Stimulated activated CD8-positive, alpha-beta memory T cell treated with anti-CD3 and anti-CD28 coated beads, Interleukin-4, amount 100 ng/mL, for 1 hour (primary cell): Measurements from ENCODE around the gene CRY2.
A peak's percentile ranks its signal among the peaks of the same experiment; 100 is the strongest.

Experiments
- DNase-seq, 2 donors: peaks; one replicate each; pipeline ENCODE4 v3.0.0-alpha.2; 2020; ENCODE audit warnings: low read depth in 2 of 2, low spot score in 1 of 2

Gene CRY2

DNA sequence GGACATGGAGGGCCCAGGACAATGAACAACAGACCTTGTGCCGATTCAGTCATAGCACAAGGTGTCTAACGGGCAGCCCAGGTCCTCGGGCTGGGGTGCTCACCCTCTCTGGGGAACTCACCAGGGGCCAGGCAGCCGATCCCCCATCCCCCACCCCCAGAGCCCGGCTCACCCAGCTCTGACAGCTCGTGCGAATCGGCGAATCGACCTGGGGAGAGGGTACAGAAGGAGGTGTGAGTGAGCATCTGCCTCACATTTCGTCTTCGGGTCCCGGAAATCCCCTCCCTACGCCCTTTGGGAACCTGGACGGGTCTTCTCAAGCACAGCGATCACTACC lies 70.0 kb downstream of the CRY2 start:
- DNase-seq: no peak

- peak; percentile 70 to 91 for DNase-seq
Observed at GRCh38 chr11:45917623-45918330, 70.5 kb downstream of the CRY2 start, which contains the start of gene PEX16. TSS of gene PEX16 (minus strand) at chr11:45917877. CDS start at chr11:45917811, 66 bp downstream.

DNA sequence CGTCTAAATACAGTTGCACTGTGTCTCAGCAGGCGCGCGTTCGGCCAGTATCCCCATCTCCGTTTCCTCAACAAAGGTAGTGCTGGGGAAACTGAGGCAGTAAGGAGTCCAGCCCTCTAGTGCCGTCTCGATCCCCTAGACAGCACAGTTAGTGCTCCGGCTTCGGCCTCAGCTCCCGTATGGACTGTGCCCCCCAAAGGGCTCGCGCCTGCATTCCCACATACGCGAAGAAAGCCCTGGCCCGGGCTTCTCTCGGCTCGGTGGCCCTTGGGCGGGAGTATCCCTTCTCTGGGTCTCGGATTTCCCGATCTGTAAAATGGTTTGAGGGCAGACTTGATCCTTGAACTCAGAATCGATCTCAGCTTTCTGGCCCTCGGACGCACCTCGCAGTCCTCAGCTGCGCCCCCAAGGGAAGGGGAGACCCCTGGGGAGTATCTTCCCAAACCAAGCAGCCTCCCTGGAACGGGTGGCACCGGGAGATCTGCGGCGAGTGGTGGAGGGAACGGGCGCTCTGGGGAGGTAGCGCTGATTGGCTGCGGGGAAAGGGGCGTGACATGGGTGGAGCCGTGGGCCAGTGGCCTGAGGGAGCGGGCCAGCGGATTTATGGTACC lies 71.2 kb downstream of the CRY2 start:
- peak; percentile 14 to 31 for DNase-seq

DNA sequence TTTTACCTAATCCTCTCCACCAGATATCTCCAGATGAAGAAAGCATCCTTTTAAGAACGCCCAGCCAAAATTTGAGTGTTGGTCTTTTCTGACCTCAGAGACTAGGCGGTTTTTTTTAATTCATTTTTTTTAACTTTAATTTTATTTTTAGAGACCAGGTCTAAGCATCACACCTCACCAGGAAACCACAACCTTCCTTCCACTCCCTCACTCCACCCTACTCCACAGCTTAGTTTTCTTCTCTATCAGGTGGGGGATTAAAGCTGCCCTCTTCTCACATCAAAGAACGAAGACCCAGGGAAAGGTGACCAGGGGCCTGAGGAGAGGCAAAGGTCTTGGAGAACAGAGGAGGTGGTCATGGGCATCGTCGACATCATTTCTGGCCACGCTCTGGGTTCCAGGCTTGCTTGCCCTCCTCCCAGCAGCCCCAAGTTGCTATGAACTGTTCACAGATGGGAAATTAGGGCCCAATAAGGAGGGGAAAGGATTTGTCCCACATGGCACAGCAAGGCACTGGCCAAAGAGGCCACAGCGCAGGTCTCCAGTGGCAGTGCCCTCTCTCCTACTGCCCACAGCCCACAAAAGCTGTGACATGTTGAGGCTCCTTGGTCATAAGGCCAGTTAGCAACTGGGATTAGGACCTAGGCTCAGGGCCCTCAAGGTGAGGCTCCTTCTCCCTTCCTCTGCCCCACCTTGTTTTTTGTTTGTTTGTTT lies 71.8 kb downstream of the CRY2 start:
- DNase-seq: no peak

- no peak for DNase-seq
Observed at GRCh38 chr11:45919806-45920530, 72.7 kb downstream of the CRY2 start.

- DNase-seq: no peak
Observed at GRCh38 chr11:45920531-45921477, 73.5 kb downstream of the CRY2 start.

DNA sequence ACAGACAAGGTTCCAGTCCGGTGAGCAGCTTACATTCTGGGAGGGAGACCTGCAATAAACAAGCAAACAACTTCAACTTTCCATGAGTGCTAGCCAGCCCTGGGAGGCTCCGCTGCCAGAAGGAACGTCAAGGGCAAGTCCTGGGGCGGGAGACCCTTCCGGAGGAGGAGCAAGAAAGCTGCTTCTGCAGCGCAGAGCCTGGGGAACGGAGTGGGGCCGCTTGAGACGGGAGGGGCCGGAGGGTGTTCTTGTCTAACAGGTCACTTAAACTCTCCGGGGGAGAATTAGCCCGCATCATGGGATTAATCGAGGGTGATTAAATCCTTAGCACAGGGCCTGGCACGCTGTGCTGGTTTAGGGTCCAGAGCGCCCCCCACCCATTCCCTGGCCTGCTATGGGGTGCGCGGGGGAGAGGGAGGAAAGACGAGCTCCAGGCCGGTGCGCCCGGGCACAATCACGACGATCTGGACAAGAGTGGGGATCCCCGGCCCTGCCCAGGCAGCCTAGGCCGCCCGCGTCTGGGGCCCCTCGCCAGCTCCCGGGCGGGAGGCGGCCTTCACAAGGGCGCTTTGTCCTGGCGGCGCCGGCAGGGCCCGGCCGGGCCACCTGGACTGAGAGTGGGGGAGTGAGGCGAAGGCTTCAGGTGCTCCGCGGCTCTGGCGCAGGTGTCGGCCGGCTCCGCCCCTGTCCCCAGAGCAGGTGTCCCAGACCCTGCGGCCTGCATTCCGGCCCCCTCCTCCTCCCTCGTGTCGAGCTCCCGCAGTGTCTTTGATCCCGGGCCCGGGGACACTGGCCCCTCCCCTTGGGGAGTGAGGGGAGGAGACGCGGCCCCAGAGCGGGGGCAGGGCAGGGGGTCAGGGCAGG lies 74.5 kb downstream of the CRY2 start:
- no peak for DNase-seq

GRCh38 chr11:45922425-45923082 lies 75.3 kb downstream of the CRY2 start, which contains the start of gene LARGE2:
TSS of gene LARGE2 (plus strand) at chr11:45922656. CDS start at chr11:45922883, 227 bp downstream.
- no peak for DNase-seq

DNA sequence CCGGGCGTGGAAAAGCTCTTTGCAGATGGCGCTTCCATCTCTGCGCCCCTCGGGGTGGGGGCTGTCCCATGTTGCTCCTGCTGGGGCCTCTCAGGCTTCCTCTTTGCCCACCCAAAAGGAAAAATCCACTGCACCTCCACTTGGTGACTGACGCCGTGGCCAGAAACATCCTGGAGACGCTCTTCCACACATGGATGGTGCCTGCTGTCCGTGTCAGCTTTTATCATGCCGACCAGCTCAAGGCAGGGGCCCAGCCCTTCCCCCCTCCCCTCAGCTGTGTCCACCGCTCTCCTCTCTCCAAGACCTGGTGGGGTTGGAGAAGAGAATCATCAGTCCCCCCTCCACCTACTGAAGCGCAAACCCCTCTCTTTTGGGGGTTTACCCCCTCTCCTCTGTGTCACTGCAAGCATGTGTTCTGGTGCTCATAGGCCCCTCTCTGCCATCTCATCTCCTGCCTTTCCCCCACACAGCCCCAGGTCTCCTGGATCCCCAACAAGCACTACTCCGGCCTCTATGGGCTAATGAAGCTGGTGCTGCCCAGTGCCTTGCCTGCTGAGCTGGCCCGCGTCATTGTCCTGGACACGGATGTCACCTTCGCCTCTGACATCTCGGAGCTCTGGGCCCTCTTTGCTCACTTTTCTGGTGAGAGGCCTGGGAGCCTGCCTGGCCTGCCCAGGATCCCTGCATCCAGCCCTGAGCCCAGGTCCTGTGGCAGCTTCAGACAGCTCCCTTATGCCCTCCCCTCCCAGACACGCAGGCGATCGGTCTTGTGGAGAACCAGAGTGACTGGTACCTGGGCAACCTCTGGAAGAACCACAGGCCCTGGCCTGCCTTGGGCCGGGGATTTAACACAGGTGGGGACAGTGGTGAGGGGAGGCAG lies 77.0 kb downstream of the CRY2 start:
- no peak for DNase-seq

DNA sequence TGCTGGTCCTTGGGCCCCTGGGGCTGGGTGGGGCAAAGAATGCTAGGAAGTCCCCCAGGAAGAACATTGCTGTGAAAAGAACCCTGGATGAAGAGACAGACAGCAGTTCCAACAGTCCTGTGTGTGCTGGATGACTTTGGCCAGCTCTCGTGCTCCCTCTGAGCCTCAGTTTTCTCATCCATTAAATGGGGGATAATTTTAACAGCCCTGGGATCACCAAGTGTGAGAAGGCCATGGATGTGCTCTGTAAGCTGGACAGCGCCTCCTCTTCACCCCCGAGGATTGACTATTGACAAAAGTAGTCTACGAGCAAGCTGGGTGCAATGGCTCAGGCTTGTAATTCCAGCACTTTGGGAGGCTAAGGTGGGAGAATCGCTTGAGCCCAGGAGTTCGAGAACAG lies 77.7 kb downstream of the CRY2 start:
- no peak for DNase-seq

DNA sequence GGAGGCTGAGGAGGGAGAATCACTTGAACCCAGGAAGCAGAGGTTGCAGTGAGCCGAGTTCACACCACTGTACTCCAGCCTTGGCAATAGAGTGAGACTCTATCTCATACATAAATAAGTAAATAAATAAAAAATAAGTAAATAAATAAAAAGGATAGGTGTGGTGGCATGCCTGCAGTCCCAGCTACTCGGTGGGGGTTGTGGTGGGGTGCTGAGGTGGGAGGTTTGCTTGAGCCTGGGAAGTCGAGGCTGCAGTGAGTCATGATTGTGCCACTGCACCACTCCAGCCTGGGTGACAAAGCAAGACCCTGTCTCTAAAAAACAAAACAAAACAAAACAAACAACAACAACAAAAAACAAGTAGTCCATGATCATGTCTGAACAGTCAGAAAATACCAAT lies 78.3 kb downstream of the CRY2 start:
- DNase-seq: no peak

DNA sequence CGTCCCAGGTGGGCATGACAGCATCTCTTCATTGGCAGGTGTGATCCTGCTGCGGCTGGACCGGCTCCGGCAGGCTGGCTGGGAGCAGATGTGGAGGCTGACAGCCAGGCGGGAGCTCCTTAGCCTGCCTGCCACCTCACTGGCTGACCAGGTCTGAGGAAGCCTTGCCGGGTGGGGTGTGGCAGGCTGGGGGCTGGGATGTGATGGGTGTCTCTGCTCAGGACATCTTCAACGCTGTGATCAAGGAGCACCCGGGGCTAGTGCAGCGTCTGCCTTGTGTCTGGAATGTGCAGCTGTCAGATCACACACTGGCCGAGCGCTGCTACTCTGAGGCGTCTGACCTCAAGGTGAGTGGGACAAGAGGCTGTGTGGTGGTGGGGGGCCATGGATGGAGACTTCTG lies 78.7 kb downstream of the CRY2 start:
- DNase-seq: no peak

DNA sequence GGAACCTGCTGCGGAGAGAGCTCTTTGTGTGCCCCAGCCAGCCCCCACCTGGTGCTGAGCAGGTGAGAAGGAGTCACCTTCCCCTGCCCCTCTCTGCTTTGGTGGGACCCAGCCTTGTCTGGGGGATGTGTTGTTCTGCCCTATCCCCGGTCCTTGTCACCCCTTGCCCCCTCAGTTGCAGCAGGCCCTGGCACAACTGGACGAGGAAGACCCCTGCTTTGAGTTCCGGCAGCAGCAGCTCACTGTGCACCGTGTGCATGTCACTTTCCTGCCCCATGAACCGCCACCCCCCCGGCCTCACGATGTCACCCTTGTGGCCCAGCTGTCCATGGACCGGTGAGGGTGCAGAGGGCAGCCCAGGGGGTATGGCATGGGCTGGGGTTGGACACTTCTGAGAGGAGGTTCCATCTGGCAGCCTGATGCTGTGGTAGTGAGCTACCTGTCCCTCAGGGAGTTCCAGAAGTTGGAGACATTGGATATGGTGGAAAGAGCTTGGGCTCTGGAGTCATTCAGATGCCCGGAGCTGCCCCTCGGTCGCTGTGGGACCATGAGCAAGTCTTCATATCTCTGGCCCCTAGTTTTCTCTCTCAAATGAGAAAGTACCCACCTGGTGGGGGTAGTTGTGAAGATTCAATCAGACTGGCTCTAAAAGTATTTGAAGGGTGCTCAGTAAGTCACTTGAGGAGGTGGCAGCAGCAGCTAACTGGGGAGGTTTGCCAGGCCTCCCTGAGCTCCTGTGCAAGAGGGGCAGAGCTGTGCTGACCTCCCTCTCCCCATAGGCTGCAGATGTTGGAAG lies 79.5 kb downstream of the CRY2 start:
- no peak for DNase-seq

DNA sequence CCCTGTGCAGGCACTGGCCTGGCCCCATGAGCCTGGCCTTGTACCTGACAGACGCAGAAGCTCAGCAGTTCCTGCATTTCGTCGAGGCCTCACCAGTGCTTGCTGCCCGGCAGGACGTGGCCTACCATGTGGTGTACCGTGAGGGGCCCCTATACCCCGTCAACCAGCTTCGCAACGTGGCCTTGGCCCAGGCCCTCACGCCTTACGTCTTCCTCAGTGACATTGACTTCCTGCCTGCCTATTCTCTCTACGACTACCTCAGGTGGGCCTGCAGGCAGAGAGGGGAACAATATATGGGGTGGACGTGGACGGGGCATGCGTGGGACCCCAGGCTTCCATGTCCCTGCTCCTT lies 80.0 kb downstream of the CRY2 start:
- DNase-seq: no peak

DNA sequence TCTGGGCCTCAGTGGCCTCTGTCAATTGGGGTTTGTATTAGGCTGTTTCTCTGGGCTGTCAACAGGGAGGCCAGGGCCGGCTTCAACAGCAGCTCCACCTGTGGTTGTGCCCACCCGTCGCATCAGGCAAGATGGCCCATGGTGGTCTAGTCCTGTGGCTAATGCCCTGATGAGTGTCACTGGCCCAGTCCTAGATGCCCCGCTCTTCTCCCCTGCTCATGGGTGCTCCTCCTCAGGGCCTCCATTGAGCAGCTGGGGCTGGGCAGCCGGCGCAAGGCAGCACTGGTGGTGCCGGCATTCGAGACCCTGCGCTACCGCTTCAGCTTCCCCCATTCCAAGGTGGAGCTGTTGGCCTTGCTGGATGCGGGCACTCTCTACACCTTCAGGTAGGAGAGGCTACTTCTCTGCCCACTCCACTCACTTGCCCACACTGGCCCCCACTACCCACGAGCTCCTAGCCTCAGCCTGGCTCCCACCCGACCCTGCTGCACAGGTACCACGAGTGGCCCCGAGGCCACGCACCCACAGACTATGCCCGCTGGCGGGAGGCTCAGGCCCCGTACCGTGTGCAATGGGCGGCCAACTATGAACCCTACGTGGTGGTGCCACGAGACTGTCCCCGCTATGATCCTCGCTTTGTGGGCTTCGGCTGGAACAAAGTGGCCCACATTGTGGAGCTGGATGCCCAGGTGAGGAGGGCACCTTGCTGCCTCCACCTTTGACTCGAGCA lies 80.6 kb downstream of the CRY2 start:
- DNase-seq: no peak

DNA sequence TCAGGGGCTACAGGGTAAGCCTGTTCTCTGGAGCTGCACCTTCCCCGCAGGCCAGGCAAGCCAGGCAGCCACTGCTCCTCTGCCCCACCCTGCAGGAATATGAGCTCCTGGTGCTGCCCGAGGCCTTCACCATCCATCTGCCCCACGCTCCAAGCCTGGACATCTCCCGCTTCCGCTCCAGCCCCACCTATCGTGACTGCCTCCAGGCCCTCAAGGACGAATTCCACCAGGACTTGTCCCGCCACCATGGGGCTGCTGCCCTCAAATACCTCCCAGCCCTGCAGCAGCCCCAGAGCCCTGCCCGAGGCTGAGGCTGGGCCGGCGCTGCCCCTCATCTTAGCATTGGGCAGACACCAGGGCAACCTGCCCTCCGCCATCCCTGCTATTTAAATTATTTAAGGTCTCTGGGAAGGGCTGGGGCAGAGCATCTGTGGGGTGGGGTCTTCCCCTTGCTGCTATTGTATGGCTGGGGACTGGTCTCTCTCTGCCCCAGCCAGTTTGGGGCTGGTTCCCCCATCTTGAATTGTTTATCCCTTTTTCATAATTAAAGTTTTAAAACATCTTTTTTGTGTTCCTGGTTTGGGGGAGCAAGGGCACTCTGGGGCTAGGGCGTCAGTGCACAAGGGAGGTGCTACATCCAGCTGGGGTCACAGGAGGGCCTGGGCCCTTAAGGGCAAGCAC lies 81.4 kb downstream of the CRY2 start:
- DNase-seq: no peak
